SK-N-SH (cell line): ENCODE results near the gene TMEM269. TPM values are rescaled to one million over a fixed set of nuclear protein-coding genes. Genes with fewer than 3 reads are reported as not detected.
A peak's percentile ranks its signal among the peaks of the same experiment; 100 is the strongest.

Experiments used
- CTCF ChIA-PET: fragments of 300-600, 350-600 bp; formaldehyde crosslinking; extraction: SDS; loops from one replicate; lab custom pipeline; 2021; lab: Yijun Ruan, JAX
- POLR2A ChIA-PET: fragments of 350-600 bp; sonication (Branson Sonifier 250); formaldehyde crosslinking; extraction: SDS; loops from one replicate; lab custom pipeline; 2020; ENCODE audit warnings: antibody characterized with exemption, inconsistent platforms; lab: Yijun Ruan, JAX
- DNase-seq: peaks from one replicate; pipeline ENCODE4 v3.0.0; 2012
- H2AFZ ChIP-seq: fragments of 200-600 bp; sonication (generic); 2 replicates; pipeline ENCODE4 v1.8.1; 2016; ENCODE audit warnings: antibody characterized with exemption, mild to moderate bottlenecking, low read depth
- H3F3A ChIP-seq: fragments of 200-600 bp; sonication (generic); replicated peaks from 2 replicates; pipeline ENCODE3; 2016; ENCODE audit warnings: antibody characterized with exemption, mild to moderate bottlenecking; ENCODE audit not compliant: insufficient read depth
- H3K27ac ChIP-seq, 2 experiments: fragments of 200-500 bp in 1 of 2; fragments of 200-600 bp in 1 of 2; sonication (Bioruptor generic) in 1 of 2; sonication (generic), shearing (Covaris generic) in 1 of 2; 2 replicates each; pipeline versions ENCODE4 v1.5.1 to v1.6.1; 2014 to 2016; ENCODE audit warnings: low read depth in 2 of 2, inconsistent platforms in 1 of 2, low read length in 1 of 2, mild to moderate bottlenecking in 1 of 2, mixed read lengths in 1 of 2
- H3K27me3 ChIP-seq: fragments of 200-600 bp; sonication (generic), shearing (Covaris generic); 2 replicates; pipeline ENCODE4 v1.6.1; 2016; ENCODE audit warnings: mixed run types; ENCODE audit not compliant: insufficient read depth
- H3K36me3 ChIP-seq, 2 experiments: fragments of 200-500 bp in 1 of 2; fragments of 200-600 bp in 1 of 2; sonication (Bioruptor generic) in 1 of 2; sonication (generic) in 1 of 2; replicated peaks in 1 of 2; 2 replicates each; pipeline versions ENCODE3 to v1.5.1; 2014 to 2016; ENCODE audit warnings: low read length in 1 of 2, mild to moderate bottlenecking in 1 of 2; ENCODE audit not compliant: insufficient read depth in 2 of 2, control insufficient read depth in 1 of 2
- H3K4me1 ChIP-seq, 2 experiments: fragments of 200-500 bp in 1 of 2; fragments of 200-600 bp in 1 of 2; sonication (Bioruptor generic) in 1 of 2; sonication (generic), shearing (Covaris generic) in 1 of 2; 2 replicates each; pipeline versions ENCODE4 v1.5.1 to v1.6.1; 2014 to 2016; ENCODE audit warnings: low read depth in 1 of 2, low read length in 1 of 2, mixed run types in 1 of 2; ENCODE audit not compliant: insufficient read depth in 2 of 2, control insufficient read depth in 1 of 2
- H3K4me2 ChIP-seq: fragments of 200-600 bp; sonication (generic), shearing (Covaris generic); 2 replicates; pipeline ENCODE4 v1.6.1; 2017; ENCODE audit warnings: mixed run types
- H3K4me3 ChIP-seq, 2 experiments: fragments of 200-500 bp in 1 of 2; fragments of 200-600 bp in 1 of 2; sonication (Bioruptor generic) in 1 of 2; sonication (generic), shearing (Covaris generic) in 1 of 2; 2 replicates each; pipeline versions ENCODE4 v1.5.1 to v1.8.1; 2014 to 2016; ENCODE audit warnings: low read depth in 2 of 2, inconsistent platforms in 1 of 2, low read length in 1 of 2, mild to moderate bottlenecking in 1 of 2, mixed read lengths in 1 of 2, moderate library complexity in 1 of 2
- H3K79me2 ChIP-seq: fragments of 200-600 bp; sonication (generic); 2 replicates; pipeline ENCODE4 v1.8.1; 2017; ENCODE audit warnings: mild to moderate bottlenecking; ENCODE audit not compliant: insufficient read depth
- H3K9ac ChIP-seq: fragments of 200-600 bp; sonication (generic); 2 replicates; pipeline ENCODE4 v1.6.1; 2017; ENCODE audit warnings: mixed run types
- H3K9me2 ChIP-seq: fragments of 200-600 bp; sonication (generic); 2 replicates; pipeline ENCODE4 v1.6.1; 2017; ENCODE audit warnings: mixed run types
- H3K9me3 ChIP-seq: fragments of 200-600 bp; sonication (generic); 2 replicates; pipeline ENCODE4 v1.6.1; 2017; ENCODE audit warnings: mixed run types, mild to moderate bottlenecking, moderate library complexity
- H4K20me1 ChIP-seq: fragments of 200-600 bp; sonication (generic); 2 replicates; pipeline ENCODE4 v1.6.1; 2017; ENCODE audit warnings: mild to moderate bottlenecking, mixed run types; ENCODE audit not compliant: insufficient read depth
- EP300 ChIP-seq, 2 experiments: IDR thresholded peaks; 2 replicates each; pipeline versions ENCODE4 v1.4.0 to v1.6.1; 2012; ENCODE audit warnings: borderline replicate concordance in 1 of 2, low read depth in 1 of 2, low read length in 1 of 2
- FOXJ3 ChIP-seq: sonication (generic); formaldehyde crosslinking; IDR thresholded peaks from 2 replicates; pipeline ENCODE4 v1.5.1; 2020; ENCODE audit warnings: mild to moderate bottlenecking, missing genetic modification reagents
- GABPA ChIP-seq: IDR thresholded peaks from 2 replicates; pipeline ENCODE4 v1.4.0; 2012; ENCODE audit warnings: low read depth, mild to moderate bottlenecking
- GATA2 ChIP-seq: sonication (generic); formaldehyde crosslinking; IDR thresholded peaks from 2 replicates; pipeline ENCODE4 v1.5.0; 2020; ENCODE audit warnings: mild to moderate bottlenecking, missing genetic modification reagents
- IRF3 ChIP-seq: fragments of 150-350 bp; IDR thresholded peaks from 2 replicates; pipeline ENCODE4 v1.6.1; 2016; ENCODE audit warnings: mild to moderate bottlenecking, low read depth, low read length
- JUND ChIP-seq: IDR thresholded peaks from 2 replicates; pipeline ENCODE4 v1.4.0; 2012
- MXI1 ChIP-seq: IDR thresholded peaks from 2 replicates; pipeline ENCODE4 v1.6.1; 2012; ENCODE audit warnings: mild to moderate bottlenecking, low read depth, low read length, improper control_type of control experiment
- NFIC ChIP-seq: IDR thresholded peaks from 2 replicates; pipeline ENCODE4 v1.4.0; 2012; ENCODE audit warnings: borderline replicate concordance
- POLR2AphosphoS5 ChIP-seq: IDR thresholded peaks from 2 replicates; pipeline ENCODE4 v1.6.1; 2012; ENCODE audit warnings: low read depth, low read length
- RAD21 ChIP-seq: IDR thresholded peaks from 2 replicates; pipeline ENCODE4 v1.6.1; 2012; ENCODE audit warnings: mild to moderate bottlenecking, low read length
- RCOR1 ChIP-seq: fragments of 150-350 bp; IDR thresholded peaks from 2 replicates; pipeline ENCODE4 v1.6.1; 2017; ENCODE audit warnings: antibody characterized with exemption, low read length
- RFX5 ChIP-seq: IDR thresholded peaks from 2 replicates; pipeline ENCODE4 v1.6.1; 2012; ENCODE audit warnings: mild to moderate bottlenecking, improper control_type of control experiment, low read length
- TAF1 ChIP-seq: IDR thresholded peaks from 2 replicates; pipeline ENCODE4 v1.6.1; 2012; ENCODE audit warnings: low read depth, mild to moderate bottlenecking, low read length, moderate library complexity, borderline replicate concordance
- YY1 ChIP-seq: IDR thresholded peaks from 2 replicates; pipeline ENCODE4 v1.4.0; 2012; ENCODE audit warnings: low read depth, mild to moderate bottlenecking
- ZBTB33 ChIP-seq: IDR thresholded peaks from 2 replicates; pipeline ENCODE4 v1.4.0; 2012; ENCODE audit warnings: low read depth, borderline replicate concordance
- WGBS: methylation state at CpG from one replicate; pipeline ENCODE4 v1.1.6; 2017; ENCODE audit warnings: low lambda C conversion rate; 5-methylcytosine and 5-hydroxymethylcytosine counted together
- polyA plus RNA-seq, 3 experiments: library from polyadenylated mRNA; depleted of rRNA; stranded (reverse); fragments of >200 nt; gene quantifications; 2 replicates each; pipeline ENCODE4 v1.2.3, GENCODE V29; 2012
- TF ChIP-seq, protein P1 (sequence below): fragments of 150-350 bp; IDR thresholded peaks from 2 replicates; pipeline ENCODE4 v1.6.1; 2017; ENCODE audit warnings: antibody characterized with exemption, low read length, low read depth, borderline replicate concordance
- TF ChIP-seq, protein P2 (sequence below): IDR thresholded peaks from 2 replicates; pipeline ENCODE4; 2012
- TF ChIP-seq, protein P3 (sequence below): IDR thresholded peaks from 2 replicates; pipeline ENCODE4 v1.4.0; 2012; ENCODE audit warnings: low read depth

TMEM269 gene
- polyA plus RNA-seq, 1 of the 3 experiments (the other 2 are of a cell fraction) = 0.05 TPM

DNA sequence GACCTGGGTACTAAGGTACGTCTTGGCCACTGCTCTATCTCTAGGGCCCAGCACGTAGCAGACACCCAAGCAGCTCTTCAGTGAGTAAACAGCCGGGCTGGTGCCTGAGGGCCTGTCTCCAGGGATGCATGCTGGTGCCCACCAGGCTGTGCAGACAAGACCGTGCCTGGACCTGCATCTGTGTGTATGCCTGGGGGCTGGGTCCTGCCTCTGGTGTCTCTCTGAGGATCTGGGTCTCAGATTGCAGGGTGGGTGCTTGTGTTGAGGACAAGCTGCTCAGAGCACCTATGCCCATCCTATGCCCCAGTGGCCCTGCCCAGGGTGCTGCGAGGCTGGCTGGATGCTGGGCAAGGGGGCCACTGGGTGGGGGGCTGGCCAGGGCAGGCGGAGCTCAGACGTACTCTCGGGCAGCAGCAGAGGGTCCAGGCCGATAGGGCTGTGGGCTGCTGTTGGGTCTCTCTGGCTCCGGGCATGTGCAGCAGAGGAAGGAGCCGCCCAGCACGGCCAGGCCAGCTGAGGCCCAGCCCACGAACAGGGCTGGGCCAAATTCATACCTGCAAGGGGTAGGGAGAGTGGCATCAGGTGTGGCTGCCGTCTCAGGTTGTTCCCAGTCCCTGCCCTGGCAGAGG is 49.2 kb upstream of the TMEM269 start:
- CTCF ChIA-PET = interaction anchor here (0.8 to 5.5 kb wide), 4 partner anchors 12 to 602 kb away, joined by 3 to 25 read pairs (median 6); no protein-coding TSS in a partner anchor

More for the DNA sequence above, 49.2 kb upstream of the TMEM269 start:
- TF ChIP-seq ZBTB33 (no peak), JUND (no peak), NFIC (no peak), POLR2AphosphoS5 (no peak), GABPA (no peak), GATA2 (no peak), FOXJ3 (CRISPR knock-in tag) (no peak), MXI1 (no peak), RFX5 (no peak), TAF1 (no peak), RCOR1 (no peak), EP300 (IDR thresholded peaks at IDR 0.05; ENCODE audit: borderline replicate concordance in 1 of 2, low read depth in 1 of 2, low read length in 1 of 2) (no peak), RAD21 (no peak), YY1 (no peak), IRF3 (no peak)
- TF ChIP-seq, protein P1, sequence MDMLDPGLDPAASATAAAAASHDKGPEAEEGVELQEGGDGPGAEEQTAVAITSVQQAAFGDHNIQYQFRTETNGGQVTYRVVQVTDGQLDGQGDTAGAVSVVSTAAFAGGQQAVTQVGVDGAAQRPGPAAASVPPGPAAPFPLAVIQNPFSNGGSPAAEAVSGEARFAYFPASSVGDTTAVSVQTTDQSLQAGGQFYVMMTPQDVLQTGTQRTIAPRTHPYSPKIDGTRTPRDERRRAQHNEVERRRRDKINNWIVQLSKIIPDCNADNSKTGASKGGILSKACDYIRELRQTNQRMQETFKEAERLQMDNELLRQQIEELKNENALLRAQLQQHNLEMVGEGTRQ = no peak
- TF ChIP-seq, protein P2, sequence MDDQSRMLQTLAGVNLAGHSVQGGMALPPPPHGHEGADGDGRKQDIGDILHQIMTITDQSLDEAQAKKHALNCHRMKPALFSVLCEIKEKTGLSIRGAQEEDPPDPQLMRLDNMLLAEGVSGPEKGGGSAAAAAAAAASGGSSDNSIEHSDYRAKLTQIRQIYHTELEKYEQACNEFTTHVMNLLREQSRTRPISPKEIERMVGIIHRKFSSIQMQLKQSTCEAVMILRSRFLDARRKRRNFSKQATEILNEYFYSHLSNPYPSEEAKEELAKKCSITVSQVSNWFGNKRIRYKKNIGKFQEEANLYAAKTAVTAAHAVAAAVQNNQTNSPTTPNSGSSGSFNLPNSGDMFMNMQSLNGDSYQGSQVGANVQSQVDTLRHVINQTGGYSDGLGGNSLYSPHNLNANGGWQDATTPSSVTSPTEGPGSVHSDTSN = no peak
- TF ChIP-seq, protein P3, sequence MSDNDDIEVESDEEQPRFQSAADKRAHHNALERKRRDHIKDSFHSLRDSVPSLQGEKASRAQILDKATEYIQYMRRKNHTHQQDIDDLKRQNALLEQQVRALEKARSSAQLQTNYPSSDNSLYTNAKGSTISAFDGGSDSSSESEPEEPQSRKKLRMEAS = no peak
- TF ChIP-seq, all 33 proteins: peak for 0
- Histone ChIP-seq H3K4me1 (peaks cover 0 to 6% of the 10 kb centered on the region in 2 experiments; a peak in 1 of 4 replicates), H3K9me3 (no peaks in the 10 kb centered on the region), H3K27me3 (no peaks in the 10 kb centered on the region), H3F3A (no peaks in the 10 kb centered on the region), H3K79me2 (no peaks in the 10 kb centered on the region), H3K27ac (no peak overlapping the region), H3K9me2 (no peaks in the 10 kb centered on the region), H3K36me3 (no peaks in the 10 kb centered on the region), H3K4me3 (no peak overlapping the region), H3K4me2 (no peak overlapping the region), H2AFZ (no peak overlapping the region), H4K20me1 (no peaks in the 10 kb centered on the region), H3K9ac (no peak overlapping the region)
- peak; percentile 42 for DNase-seq
- 60% methylated on average over 1 of the region's 14 CpGs for WGBS
- POLR2A ChIA-PET = no interaction called here
